IMR-90 (cell line): ENCODE data around the gene UBE3C. TPM values are rescaled to one million over a fixed set of nuclear protein-coding genes. Genes with fewer than 3 reads are reported as not detected.
A peak's percentile ranks its signal among the peaks of the same experiment; 100 is the strongest.

ENCODE experiments used
- ATAC-seq: fragments of 200-7000 bp; cut with Tn5 transposase; 2 replicates; pipeline ENCODE4 v1.9.1; 2020; ENCODE audit warnings: low read depth, mild to moderate bottlenecking, moderate library complexity
- BruUV-seq: library from RNA; stranded (reverse); fragments of 400-500 nt; replicated peaks from 2 replicates; lab custom pipeline; 2021; lab: Mats Ljungman, UMichigan
- CTCF ChIA-PET: fragments of 300-600 bp; formaldehyde crosslinking; extraction: SDS; loops from one replicate; lab custom pipeline; 2021; ENCODE audit warnings: antibody characterized with exemption; lab: Yijun Ruan, JAX
- POLR2A ChIA-PET: fragments of 300-600 bp; sonication (Branson Sonifier 250); formaldehyde crosslinking; loops from one replicate; lab custom pipeline; 2022; ENCODE audit warnings: antibody characterized with exemption; ENCODE audit not compliant: unreplicated experiment; lab: Charles Lee
- DNase-seq: peaks from one replicate; pipeline ENCODE4 v3.0.0; 2013
- H2AFZ ChIP-seq: replicated peaks from 2 replicates; pipeline ENCODE3; 2013; ENCODE audit warnings: low read length, mild to moderate bottlenecking; ENCODE audit not compliant: poor library complexity
- H2AK5ac ChIP-seq: 2 replicates; pipeline ENCODE4 v1.6.1; 2013; ENCODE audit warnings: low read depth, low read length, inconsistent platforms
- H2AK9ac ChIP-seq: replicated peaks from 2 replicates; pipeline ENCODE3; 2013; ENCODE audit warnings: mild to moderate bottlenecking, low read depth, low read length, moderate library complexity; ENCODE audit not compliant: poor library complexity
- H2BK120ac ChIP-seq: 2 replicates; pipeline ENCODE4 v1.6.1; 2013; ENCODE audit warnings: low read depth, low read length, inconsistent platforms
- H2BK15ac ChIP-seq: 3 replicates; pipeline ENCODE4 v1.6.1; 2013; ENCODE audit warnings: low read depth, low read length, inconsistent platforms
- H2BK20ac ChIP-seq: 2 replicates; pipeline ENCODE4 v1.6.1; 2013; ENCODE audit warnings: low read depth, mild to moderate bottlenecking, inconsistent platforms, low read length, moderate library complexity
- H2BK5ac ChIP-seq: 2 replicates; pipeline ENCODE4 v1.6.1; 2013; ENCODE audit warnings: mild to moderate bottlenecking, low read depth, low read length, inconsistent platforms; ENCODE audit not compliant: poor library complexity, severe bottlenecking
- H3K14ac ChIP-seq: replicated peaks from 2 replicates; pipeline ENCODE4 v1.6.1; 2013; ENCODE audit warnings: low read depth, low read length, inconsistent platforms
- H3K18ac ChIP-seq: 2 replicates; pipeline ENCODE4 v1.6.1; 2013; ENCODE audit warnings: low read depth, low read length, control low read depth
- H3K23ac ChIP-seq: 2 replicates; pipeline ENCODE4 v1.6.1; 2013; ENCODE audit warnings: low read depth, low read length, inconsistent platforms
- H3K27ac ChIP-seq: 2 replicates; pipeline ENCODE4 v1.5.1; 2013; ENCODE audit warnings: mild to moderate bottlenecking, control low read depth, low read length; ENCODE audit not compliant: insufficient read depth
- H3K27me3 ChIP-seq: 2 replicates; pipeline ENCODE4 v1.6.1; 2013; ENCODE audit warnings: low read length; ENCODE audit not compliant: control insufficient read depth, insufficient read depth
- H3K36me3 ChIP-seq: 2 replicates; pipeline ENCODE4 v1.6.1; 2013; ENCODE audit warnings: low read length, mixed read lengths; ENCODE audit not compliant: control insufficient read depth, insufficient read depth
- H3K4ac ChIP-seq: 2 replicates; pipeline ENCODE4 v1.6.1; 2013; ENCODE audit warnings: low read depth, low read length, inconsistent platforms
- H3K4me1 ChIP-seq: 2 replicates; pipeline ENCODE4 v1.6.1; 2013; ENCODE audit warnings: low read length, mixed read lengths; ENCODE audit not compliant: control insufficient read depth, insufficient read depth
- H3K4me2 ChIP-seq: 2 replicates; pipeline ENCODE4 v1.6.1; 2013; ENCODE audit warnings: low read depth, mild to moderate bottlenecking, control low read depth, low read length, moderate library complexity
- H3K4me3 ChIP-seq: 2 replicates; pipeline ENCODE4 v1.5.1; 2013; ENCODE audit warnings: low read depth, mild to moderate bottlenecking, control low read depth, low read length, moderate library complexity; ENCODE audit not compliant: insufficient read depth
- H3K56ac ChIP-seq: 2 replicates; pipeline ENCODE4 v1.6.1; 2013; ENCODE audit warnings: low read length, inconsistent platforms; ENCODE audit not compliant: insufficient read depth; ENCODE audit errors: extremely low read depth
- H3K79me1 ChIP-seq, 2 experiments: 2 replicates each; pipeline ENCODE4 v1.6.1; 2013; ENCODE audit warnings: low read length in 2 of 2, inconsistent platforms in 1 of 2, low read depth in 1 of 2
- H3K9ac ChIP-seq: 2 replicates; pipeline ENCODE4 v1.6.1; 2013; ENCODE audit warnings: low read depth, low read length, control low read depth
- H3K9me1 ChIP-seq: 2 replicates; pipeline ENCODE4 v1.6.1; 2013; ENCODE audit warnings: low read length, inconsistent platforms; ENCODE audit not compliant: insufficient read depth
- H3K9me3 ChIP-seq: 2 replicates; pipeline ENCODE4 v1.6.1; 2013; ENCODE audit warnings: low read length; ENCODE audit not compliant: control insufficient read depth, insufficient read depth
- H4K20me1 ChIP-seq: 2 replicates; pipeline ENCODE4 v1.6.1; 2013; ENCODE audit warnings: low read length, inconsistent platforms; ENCODE audit not compliant: insufficient read depth
- H4K5ac ChIP-seq: 2 replicates; pipeline ENCODE4 v1.6.1; 2013; ENCODE audit warnings: mild to moderate bottlenecking, low read depth, low read length, control low read depth
- H4K8ac ChIP-seq, 2 experiments: 2 replicates each; pipeline ENCODE4 v1.6.1; 2013; ENCODE audit warnings: low read depth in 2 of 2, low read length in 2 of 2, control low read depth in 1 of 2, inconsistent platforms in 1 of 2
- H4K91ac ChIP-seq: 2 replicates; pipeline ENCODE4 v1.6.1; 2013; ENCODE audit warnings: low read depth, low read length, inconsistent platforms; ENCODE audit not compliant: insufficient read depth
- MAZ ChIP-seq: IDR thresholded peaks from 2 replicates; pipeline ENCODE4 v1.6.1; 2012; ENCODE audit warnings: low read depth, mild to moderate bottlenecking, low read length, improper control_type of control experiment, moderate library complexity, borderline replicate concordance
- MXI1 ChIP-seq: IDR thresholded peaks from 2 replicates; pipeline ENCODE4 v1.6.1; 2012; ENCODE audit warnings: low read depth, mild to moderate bottlenecking, low read length, moderate library complexity, borderline replicate concordance
- RFX5 ChIP-seq: IDR thresholded peaks from 2 replicates; pipeline ENCODE4 v1.8.0; 2012; ENCODE audit warnings: low read depth, mild to moderate bottlenecking, low read length, moderate library complexity
- SMC3 ChIP-seq: fragments of 150-350 bp; IDR thresholded peaks from 2 replicates; pipeline ENCODE4 v1.6.1; 2016; ENCODE audit warnings: low read depth, mild to moderate bottlenecking, antibody characterized with exemption, low read length, moderate library complexity
- USF2 ChIP-seq: fragments of 150-350 bp; IDR thresholded peaks from 2 replicates; pipeline ENCODE4 v1.6.1; 2017; ENCODE audit warnings: mild to moderate bottlenecking, antibody characterized with exemption, low read length, low read depth
- WGBS, 2 experiments: methylation state at CpG; one replicate each; pipeline versions ENCODE4 v1.1.5 to v1.1.7; 2013; ENCODE audit warnings: missing lambda C conversion rate in 2 of 2; ENCODE audit not compliant: insufficient read length in 1 of 2; ENCODE audit errors: extremely low coverage in 2 of 2; 5-methylcytosine and 5-hydroxymethylcytosine counted together
- dilution Hi-C: fragments of 300-500 bp; cut with HindIII; formaldehyde crosslinking; loops from one replicate; pipeline ENCODE4 v1.14.3; 2018; ENCODE audit warnings: low sequenced_read_pairs; ENCODE audit not compliant: unreplicated experiment
- in situ Hi-C: fragments of 300-500 bp; cut with MboI; formaldehyde crosslinking; loops from 3 replicates; pipeline ENCODE4 v1.14.3; 2019; ENCODE audit warnings: low sequenced_read_pairs, inconsistent platforms, mixed read lengths
- intact Hi-C: fragments of 100-400 bp; cut with micrococcal nuclease; formaldehyde crosslinking; loops from 2 replicates; pipeline ENCODE4 v1.10.0; 2022
- polyA plus RNA-seq, 3 experiments: library from polyadenylated mRNA; depleted of rRNA; stranded (reverse); fragments of >200 nt; gene quantifications; 2 replicates each; pipeline ENCODE4 v1.2.3, GENCODE V29; 2012; ENCODE audit warnings: low replicate concordance in 1 of 3
- total RNA-seq: library from RNA; depleted of rRNA; stranded (reverse); fragments of >200 nt; gene quantifications from 2 replicates; pipeline ENCODE4 v1.2.3, GENCODE V29; 2012

Gene UBE3C
- total and polyA plus RNA-seq, 2 of the 4 experiments (the other 2 are of a cell fraction) = 43.0 to 60.6 TPM

- H3K56ac ChIP-seq = no peak overlapping the region
- WGBS, 2 experiments = 19% methylated on average over 7 of the region's 15 CpGs; no CpG with 5 or more reads in 1 of the 2 experiments
- H2AFZ ChIP-seq = peak overlapping the region; percentile 73
- H3K14ac ChIP-seq = no peak overlapping the region
- DNase-seq (peak; percentile 68), ATAC-seq (peak; percentile 75)
- peak overlapping the region; percentile 7; the same call in 1 of the 2 replicates for H3K27ac ChIP-seq
- H3K9ac ChIP-seq = no peak overlapping the region
- H3K36me3 ChIP-seq = no peaks in the 10 kb centered on the region
- no peaks in the 10 kb centered on the region for H4K20me1 ChIP-seq
- dilution Hi-C loops (no loop called here), in situ Hi-C loops (loop anchor here (25.0 kb wide), 2 partner anchors 162 to 487 kb away; partner anchors contain the start of gene RNF32), intact Hi-C loops (no loop called here)
- H2BK20ac ChIP-seq = no peak overlapping the region
- no peaks in the 10 kb centered on the region; the same call in 1 of the 2 replicates for H3K4me1 ChIP-seq
- ChIA-PET CTCF (interaction anchor here (0.6 kb wide), 1 partner anchor 13 kb away, joined by 3 read pairs; no protein-coding TSS in a partner anchor), POLR2A (interaction anchor here (0.6 kb wide), 1 partner anchor 250 kb away, joined by 4 read pairs; no protein-coding TSS in a partner anchor)
- H3K4me3 ChIP-seq = no peak overlapping the region
- no peaks in the 10 kb centered on the region for H3K9me3 ChIP-seq
- H4K8ac ChIP-seq = peak overlapping the region in 1 of 2 experiments; percentile 50; a peak in 2 of 4 replicates
- H3K4ac ChIP-seq = no peak overlapping the region
- no peak overlapping the region for H2BK15ac ChIP-seq
- no peak overlapping the region for H2BK5ac ChIP-seq
- no peaks in the 10 kb centered on the region; the same call in none of the 2 replicates for H3K27me3 ChIP-seq
- H3K79me1 ChIP-seq = no peaks in the 10 kb centered on the region
- BruUV-seq = no TSS peak
- H2AK9ac ChIP-seq = no peak overlapping the region
- H2BK120ac ChIP-seq = no peak overlapping the region
- H3K18ac ChIP-seq = 0 out of 2 replicates have a peak overlapping the region, but pooled peaks have one; percentile 14
- 0 out of 2 replicates have a peak, but pooled peaks have one; percentile 18 for TF ChIP-seq MXI1
- TF ChIP-seq MAZ = no peak
- no peak for TF ChIP-seq RFX5
- no peak for TF ChIP-seq SMC3
- peak; percentile 82 for TF ChIP-seq USF2
- H3K23ac ChIP-seq = no peak overlapping the region
- H4K5ac ChIP-seq = no peak overlapping the region
- H3K4me2 ChIP-seq = peak overlapping the region; percentile 24
- no peak overlapping the region; the same call in 1 of the 2 replicates for H4K91ac ChIP-seq
- H3K9me1 ChIP-seq = no peaks in the 10 kb centered on the region
- H2AK5ac ChIP-seq = no peak overlapping the region
Observed at GRCh38 chr7:157124690-157125089, 14.0 kb upstream of the UBE3C start.
